ACHN (cell line): ENCODE data around the gene PTPRG.

ENCODE experiments used
- DNase-seq: peaks from one replicate; pipeline ENCODE4 v3.0.0-alpha.2; 2015
- in situ Hi-C: cut with HindIII; loops from 2 replicates; pipeline ENCODE4 v1.10.0; 2017; ENCODE audit warnings: low sequenced_read_pairs, low pct_ligation_motif_present, low pct_unique_long_range_greater_than_20kb

PTPRG gene

GRCh38 chr3:62192891-62193290 is 631.5 kb downstream of the PTPRG start:
- no peak for DNase-seq
- in situ Hi-C loops, result no loop called here

DNA sequence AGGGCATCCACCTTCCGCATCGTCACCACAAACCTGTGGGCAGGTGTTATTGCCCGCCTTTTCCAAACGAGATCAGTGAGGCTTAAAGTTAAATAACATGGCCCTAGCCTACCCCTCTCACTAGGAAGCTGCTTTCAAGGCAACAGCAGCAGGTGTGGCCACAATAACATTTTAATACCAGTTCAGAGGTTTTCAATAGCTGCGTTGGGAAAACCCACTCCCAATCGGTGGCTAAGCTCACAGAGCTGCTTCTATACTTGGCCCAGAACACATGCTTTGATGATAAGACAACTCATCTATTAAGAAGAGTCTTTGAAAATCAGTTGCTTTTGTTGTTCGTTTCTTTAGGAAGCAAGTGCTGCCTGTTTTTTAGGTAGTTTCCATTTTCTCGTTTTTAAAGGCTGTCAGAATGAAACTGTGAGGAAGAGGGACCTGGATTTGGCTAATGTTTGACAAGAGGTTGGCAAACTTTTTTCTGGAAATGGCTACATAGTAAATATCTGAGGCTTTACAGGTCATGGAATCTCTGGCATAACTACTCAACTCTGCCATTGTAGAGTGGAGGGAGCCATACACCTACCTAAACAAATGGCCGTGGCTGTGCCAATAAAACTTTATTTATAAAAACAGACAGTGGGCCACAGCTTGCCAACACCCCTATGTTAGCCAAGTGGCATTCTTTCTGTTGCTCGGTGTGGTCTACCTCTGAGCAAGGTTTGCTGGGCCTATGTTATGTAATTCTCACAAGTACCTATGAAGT is 632.4 kb downstream of the PTPRG start:
- in situ Hi-C loops, result no loop called here
- DNase-seq, result no peak

GRCh38 chr3:62197350-62198012 is 636.1 kb downstream of the PTPRG start:
- in situ Hi-C loops, result no loop called here
- DNase-seq, result no peak

DNA sequence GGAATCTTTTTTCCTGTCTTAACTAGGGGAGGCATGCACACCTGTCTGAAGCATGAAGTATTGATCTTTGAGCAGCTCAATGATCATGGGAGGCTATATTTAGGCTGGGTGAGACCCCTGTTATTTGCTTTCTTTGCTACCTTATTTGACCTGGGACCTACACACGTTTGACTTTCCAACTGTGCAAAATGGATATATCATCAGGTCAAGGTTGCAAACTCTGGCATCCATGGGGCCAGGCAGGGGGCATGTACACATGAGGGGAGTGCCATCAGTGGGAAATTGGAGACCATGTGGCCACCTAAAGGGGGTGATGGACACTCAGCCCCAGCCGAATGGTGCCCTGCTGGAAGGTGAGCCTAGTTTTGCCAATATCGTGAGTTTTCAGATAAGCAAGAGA is 637.8 kb downstream of the PTPRG start:
- in situ Hi-C loops, result no loop called here
- DNase-seq, result no peak

DNA sequence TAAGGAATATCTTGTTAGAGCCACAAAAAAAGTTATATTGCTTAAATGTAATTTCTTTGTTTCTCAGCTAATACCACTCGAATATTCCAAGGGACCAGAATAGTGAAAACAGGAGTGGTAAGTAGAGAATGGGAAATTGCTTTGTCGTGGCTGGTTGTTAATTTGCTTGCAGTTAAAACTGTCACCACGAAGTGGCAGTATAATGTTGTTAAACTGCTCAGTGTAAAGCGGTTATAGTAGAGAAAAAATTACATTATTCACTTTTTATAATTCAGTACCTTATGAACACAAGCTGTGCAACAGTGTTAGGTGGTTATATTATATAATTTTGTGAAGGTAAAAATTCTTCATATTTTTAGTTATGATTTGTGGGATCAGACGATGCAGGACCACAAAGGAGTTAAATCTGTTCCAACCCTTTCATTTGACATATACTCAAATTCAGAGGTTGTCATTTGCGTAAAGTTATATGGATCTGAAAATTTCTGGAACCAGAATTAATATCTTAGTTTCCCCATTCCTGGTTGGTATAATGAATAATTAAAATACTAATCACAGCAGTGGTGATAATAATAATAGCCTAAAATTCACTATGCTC is 640.2 kb downstream of the PTPRG start:
- peak; percentile 27 for DNase-seq
- in situ Hi-C loops, result no loop called here

- no peak for DNase-seq
- in situ Hi-C loops, result no loop called here
Measured at GRCh38 chr3:62203152-62203551, 641.8 kb downstream of the PTPRG start.

GRCh38 chr3:62203561-62203960 is 642.2 kb downstream of the PTPRG start:
- in situ Hi-C loops, result no loop called here
- no peak for DNase-seq

- no peak for DNase-seq
- in situ Hi-C loops, result no loop called here
Measured at GRCh38 chr3:62207197-62207596, 645.8 kb downstream of the PTPRG start.

DNA sequence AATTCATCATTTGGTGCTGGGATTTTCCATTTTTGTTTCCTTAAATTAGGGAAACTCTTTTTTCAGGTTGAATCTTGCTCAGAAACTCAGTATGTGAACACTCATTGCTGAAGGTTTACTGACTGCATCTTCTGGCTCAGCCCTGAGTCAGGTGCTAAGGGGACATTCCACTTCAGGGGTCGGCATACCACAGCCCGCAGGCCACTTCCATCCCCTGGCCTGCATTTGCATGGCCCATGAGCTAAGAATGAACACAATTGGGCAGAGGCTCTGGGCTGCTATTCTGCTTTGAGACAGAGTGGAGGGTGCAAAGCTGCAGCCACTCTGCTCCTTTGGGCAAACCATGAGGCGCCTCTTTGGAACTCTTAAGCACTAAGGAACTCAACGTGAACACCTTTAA is 647.0 kb downstream of the PTPRG start:
- no peak for DNase-seq
- in situ Hi-C loops, result no loop called here

DNA sequence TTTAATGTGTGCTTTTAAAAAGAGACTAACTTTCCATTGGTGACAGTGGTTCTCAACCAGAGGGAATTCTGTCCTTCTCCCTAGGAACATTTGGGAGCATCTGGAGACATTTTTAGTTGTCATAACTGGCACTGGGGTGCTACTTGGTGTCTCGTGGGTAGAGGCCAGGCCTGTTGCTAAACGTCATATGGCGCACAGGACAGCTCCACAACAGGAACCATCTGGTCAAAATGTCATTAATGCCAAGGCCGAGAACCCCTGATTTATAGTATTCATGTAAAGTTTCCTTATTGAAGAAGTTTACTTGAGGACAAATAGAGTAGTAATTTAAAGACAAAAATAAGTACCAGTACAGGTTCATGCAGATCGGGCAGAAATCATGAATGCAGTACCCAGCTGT is 647.7 kb downstream of the PTPRG start:
- no peak for DNase-seq
- in situ Hi-C loops, result no loop called here

DNA sequence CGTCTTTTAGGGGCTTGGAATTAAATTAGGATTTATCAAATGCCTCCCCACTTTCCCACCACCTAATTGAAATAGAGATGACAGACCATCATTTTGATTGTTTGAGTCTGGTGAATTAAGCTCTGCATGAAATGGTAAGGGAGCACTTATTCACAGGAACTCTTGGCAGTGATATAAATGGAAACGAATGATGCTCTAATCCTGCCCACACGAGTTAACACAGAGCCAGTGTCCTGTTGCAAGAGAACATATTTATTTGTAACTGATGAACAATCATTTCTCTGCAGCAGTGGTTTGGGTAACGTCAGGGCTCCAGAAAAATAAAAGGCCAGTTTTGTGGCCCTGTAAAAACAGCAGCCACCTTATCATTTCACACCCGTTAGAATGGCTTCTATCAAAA is 648.6 kb downstream of the PTPRG start:
- in situ Hi-C loops, result no loop called here
- DNase-seq, result no peak

DNA sequence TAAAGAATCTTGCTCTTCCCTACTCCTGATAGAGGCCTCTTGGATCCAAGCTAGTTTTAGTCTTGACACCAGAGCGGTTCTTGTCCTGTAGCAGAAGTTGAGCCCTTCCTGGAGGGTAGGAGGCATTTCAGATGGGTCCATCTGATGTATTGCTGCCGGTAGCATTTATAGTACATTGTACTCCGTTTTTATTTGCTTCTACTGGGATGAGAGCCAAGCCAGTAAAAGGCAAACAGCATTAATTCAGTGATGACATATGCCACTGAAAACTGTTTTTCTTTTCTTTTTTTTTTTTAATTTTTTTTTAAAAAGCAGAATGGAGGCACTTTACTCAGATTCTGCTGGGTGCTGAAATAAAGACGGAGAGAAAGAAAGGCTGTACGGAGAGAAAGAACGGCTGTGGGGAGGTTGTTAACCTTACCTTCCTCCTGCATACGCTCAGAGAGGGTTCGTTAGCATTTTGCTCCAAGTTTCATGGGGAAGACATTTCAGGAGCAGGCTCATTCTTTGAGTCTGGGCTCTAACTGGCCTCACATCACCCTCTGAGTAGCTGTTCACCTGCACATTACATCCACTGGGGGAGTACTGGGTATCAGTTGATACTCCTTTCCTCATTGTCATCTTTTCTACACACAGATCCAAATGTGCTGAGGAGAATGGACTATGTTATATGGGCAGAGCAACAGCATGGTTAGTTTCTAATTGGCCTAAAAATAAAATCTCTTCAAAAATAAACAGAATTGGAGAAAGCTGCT is 650.5 kb downstream of the PTPRG start:
- in situ Hi-C loops, result no loop called here

DNA sequence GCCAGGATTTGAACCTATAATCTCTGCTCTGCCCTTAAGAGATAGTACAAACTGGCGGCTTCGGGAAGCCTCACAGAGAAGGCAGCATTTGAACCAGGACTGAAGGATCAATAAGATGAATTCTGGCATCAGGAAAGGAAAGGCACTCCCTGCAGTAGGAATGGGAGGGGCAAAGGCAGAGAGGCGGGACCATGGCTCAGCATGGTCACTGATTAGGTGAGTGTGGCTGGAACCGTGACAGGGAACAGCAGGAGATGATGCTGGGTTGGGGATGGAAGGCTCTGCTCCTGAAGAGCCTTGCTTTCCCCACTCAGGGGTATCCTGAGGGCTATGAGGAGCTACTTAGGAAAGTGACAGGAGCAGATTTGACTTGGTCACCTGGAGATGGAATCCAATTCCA is 653.5 kb downstream of the PTPRG start:
- in situ Hi-C loops, result no loop called here

More for the DNA sequence above, 650.5 kb downstream of the PTPRG start:
- DNase-seq, result no peak

DNA sequence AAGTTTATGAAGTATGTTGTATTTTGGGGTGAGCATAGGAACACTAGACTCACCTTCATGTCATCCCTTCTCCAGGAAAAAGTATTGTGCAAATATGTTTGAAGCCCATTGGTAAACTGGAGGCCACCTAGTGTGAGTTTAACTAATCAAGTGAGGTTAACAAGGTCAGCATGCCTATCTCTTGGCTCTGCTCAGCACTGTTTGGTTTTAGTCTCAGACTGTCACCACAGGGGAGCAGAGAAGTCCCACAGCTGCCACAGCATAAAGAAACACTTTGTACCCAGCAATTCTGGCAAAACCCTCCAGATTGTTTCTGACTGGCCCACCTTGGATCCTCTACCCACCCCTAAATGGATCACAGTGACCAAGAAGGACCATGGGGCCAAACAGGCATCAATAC is 659.2 kb downstream of the PTPRG start:
- in situ Hi-C loops, result no loop called here
- no peak for DNase-seq

More for the DNA sequence above, 653.5 kb downstream of the PTPRG start:
- no peak for DNase-seq

GRCh38 chr3:62225051-62225450 is 663.7 kb downstream of the PTPRG start:
- no peak for DNase-seq
- in situ Hi-C loops, result no loop called here

DNA sequence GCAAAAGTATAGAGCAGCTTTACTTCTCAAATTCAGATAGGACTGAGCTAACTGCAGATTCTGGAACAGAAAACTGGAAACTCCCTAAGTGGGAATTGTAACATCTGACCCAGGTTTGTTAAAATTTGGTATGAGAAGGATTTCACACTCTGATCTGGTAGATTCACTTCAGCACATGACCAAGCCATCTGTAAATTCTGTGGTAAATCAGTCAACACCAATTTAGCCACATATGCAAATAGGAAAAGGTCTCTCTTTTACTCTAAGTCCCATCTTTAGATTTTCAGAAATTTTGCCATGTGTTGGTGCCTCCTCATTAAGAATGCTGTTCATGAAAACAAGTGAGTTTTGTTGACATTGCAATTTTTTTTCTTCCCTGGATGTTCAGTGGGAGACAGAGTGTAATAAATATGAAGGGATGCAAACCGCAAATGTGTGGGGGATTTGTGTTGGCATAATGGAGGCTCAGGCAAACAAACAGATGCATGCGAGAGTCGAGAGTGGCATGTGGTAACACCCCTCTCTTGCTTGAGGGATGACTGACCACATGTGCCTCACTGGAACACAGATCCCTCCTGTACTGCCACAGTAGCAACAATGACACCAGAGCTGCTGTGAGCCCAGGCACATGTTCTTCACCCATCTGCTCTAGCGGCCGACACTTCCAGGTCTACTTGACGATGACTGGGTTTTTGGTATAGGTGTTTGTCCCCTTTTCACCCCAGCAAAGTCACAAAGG is 665.4 kb downstream of the PTPRG start:
- in situ Hi-C loops, result no loop called here
- no peak for DNase-seq

DNA sequence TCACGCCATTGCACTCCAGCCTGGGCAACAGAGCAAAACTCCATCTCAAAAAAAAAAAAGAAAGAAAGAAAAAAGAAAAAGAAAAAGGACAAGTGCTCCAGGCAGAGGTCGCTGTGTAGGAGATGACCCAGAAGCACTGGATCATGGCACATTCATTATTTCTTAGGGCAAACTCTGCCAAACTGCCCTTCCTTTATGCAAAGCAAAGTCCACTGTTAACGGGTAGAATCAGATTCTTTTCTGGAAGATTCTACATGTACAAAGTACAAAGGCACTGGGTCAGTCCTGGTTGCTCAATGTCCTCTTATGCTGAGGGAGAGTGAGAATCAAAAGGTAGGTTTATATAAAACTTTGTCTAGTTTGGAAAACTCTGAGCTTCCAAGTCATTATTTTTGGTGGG is 667.1 kb downstream of the PTPRG start:
- in situ Hi-C loops, result no loop called here
- DNase-seq, result no peak

DNA sequence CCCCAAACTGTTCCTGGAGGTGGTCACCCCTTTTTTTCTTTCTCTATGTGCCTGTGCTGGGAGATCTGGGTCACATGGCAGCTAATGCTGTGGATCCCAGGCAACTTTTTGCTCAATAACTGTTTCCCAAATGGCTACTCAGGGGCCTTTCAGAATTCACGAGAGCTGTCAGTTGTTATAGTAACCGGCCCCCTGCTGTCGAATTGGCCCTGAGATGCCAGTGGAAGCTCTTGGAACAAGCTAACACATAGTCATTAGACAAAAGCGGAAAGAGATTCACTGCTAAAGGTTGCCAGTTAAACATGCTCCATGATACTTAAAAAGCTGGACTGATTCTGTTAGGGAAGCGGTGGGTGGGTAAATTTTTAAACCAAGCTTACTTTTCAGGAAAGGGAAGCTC is 667.8 kb downstream of the PTPRG start:
- DNase-seq, result no peak
- in situ Hi-C loops, result no loop called here

- in situ Hi-C loops, result no loop called here
- peak; percentile 27 for DNase-seq
Measured at GRCh38 chr3:62229908-62230307, 668.5 kb downstream of the PTPRG start.
